ENCODE measurements around the gene RHOC.

The RHOC gene

DNA sequence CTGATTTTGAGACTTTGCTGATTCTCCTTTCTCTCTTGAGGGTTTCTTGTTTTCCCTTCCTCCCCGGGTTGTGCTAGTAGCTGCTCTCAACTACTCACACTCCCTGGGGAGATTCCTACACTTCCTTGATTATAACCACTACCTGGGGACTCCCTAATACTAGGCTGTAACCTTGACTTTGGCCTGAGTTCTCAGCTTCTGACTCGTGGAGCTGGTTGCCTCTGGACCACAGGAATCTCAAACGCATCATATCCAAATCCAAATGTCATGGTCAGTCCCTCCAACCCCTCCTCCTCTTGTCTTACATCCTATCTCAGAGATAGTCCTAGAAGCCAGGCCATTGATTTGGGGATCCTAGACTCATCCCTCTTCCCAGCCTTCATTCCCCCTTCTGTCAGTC, 20.5 kb downstream of the RHOC start:
- TF ChIP-seq, protein P1, sequence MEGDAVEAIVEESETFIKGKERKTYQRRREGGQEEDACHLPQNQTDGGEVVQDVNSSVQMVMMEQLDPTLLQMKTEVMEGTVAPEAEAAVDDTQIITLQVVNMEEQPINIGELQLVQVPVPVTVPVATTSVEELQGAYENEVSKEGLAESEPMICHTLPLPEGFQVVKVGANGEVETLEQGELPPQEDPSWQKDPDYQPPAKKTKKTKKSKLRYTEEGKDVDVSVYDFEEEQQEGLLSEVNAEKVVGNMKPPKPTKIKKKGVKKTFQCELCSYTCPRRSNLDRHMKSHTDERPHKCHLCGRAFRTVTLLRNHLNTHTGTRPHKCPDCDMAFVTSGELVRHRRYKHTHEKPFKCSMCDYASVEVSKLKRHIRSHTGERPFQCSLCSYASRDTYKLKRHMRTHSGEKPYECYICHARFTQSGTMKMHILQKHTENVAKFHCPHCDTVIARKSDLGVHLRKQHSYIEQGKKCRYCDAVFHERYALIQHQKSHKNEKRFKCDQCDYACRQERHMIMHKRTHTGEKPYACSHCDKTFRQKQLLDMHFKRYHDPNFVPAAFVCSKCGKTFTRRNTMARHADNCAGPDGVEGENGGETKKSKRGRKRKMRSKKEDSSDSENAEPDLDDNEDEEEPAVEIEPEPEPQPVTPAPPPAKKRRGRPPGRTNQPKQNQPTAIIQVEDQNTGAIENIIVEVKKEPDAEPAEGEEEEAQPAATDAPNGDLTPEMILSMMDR (IDR thresholded peaks at IDR 0.05; ENCODE audit: control insufficient read depth, insufficient read depth, low read depth, low read length, missing control alignments) = no peak
- DNase-seq (ENCODE audit: low read depth) = no peak
- H3K4me3 ChIP-seq (ENCODE audit: control insufficient read depth, low read depth, low read length) = no peak overlapping the region

DNA sequence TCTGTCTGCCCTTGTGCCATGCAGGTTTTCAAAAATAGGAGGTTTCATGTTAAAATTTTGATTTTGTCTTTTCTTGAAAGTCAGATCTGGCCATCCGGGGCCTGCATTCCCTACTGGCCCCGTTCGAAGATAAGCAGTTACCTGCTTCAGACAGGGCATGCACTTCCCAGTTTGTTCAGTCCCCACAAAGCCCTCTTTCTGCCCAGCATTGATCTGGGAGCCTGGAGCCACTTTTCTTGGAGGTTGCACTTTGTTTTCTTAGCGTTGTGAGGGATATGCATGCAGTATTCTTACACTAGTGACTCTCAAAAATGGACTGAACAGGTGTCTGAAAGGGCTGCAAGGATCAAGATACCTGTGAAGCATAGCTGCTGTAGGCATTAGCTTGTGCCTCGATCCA, 21.0 kb downstream of the RHOC start:
- TF ChIP-seq, protein P1 (IDR thresholded peaks at IDR 0.05; ENCODE audit: control insufficient read depth, insufficient read depth, low read depth, low read length, missing control alignments) = no peak
- no peak for DNase-seq (ENCODE audit: low read depth)
- no peak overlapping the region for H3K4me3 ChIP-seq (ENCODE audit: control insufficient read depth, low read depth, low read length)

DNA sequence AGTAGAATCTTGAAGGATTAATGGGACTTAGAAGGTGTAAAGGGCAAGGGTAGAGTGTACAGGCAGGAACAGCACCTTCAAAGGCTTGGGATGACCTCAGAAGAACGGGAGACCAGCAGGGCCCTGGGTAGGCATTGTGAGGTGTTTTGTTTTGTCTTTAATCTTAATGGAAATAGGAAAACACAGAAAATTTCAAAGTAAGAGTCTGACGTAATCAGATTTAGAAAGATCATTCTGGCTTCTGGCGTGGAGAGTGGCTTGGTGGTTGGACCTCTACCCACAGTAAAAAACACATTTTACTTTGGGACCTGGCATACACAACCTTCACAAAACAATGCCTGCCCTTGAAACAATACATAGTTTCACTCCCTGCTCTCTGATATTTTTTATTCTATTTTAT, 28.3 kb downstream of the RHOC start:
- H3K4me3 ChIP-seq (ENCODE audit: control insufficient read depth, low read depth, low read length) = no peak overlapping the region
- DNase-seq (ENCODE audit: low read depth) = no peak
- TF ChIP-seq, protein P1 (IDR thresholded peaks at IDR 0.05; ENCODE audit: control insufficient read depth, insufficient read depth, low read depth, low read length, missing control alignments) = no peak

DNA sequence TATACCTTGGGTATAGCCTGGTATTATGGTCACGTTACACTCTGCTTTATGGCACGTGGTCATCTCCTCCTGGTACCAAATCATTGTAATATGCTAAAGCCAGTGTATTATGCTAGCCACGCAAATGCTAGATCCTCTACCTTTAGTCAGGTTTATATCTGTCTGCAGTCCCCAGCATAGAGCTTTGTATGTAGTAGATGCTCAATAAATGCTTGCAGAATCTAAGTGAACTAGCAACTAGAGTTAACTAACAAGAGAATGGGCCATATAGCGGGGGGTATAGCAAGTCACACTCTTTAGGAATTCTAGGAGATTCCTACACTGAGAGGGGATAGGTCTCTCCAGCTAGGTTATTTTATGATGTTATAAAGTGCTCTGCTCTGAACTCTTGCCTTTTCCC, 29.4 kb downstream of the RHOC start:
- no peak for DNase-seq (ENCODE audit: low read depth)
- H3K4me3 ChIP-seq (ENCODE audit: control insufficient read depth, low read depth, low read length) = no peak overlapping the region
- TF ChIP-seq, protein P1 (IDR thresholded peaks at IDR 0.05; ENCODE audit: control insufficient read depth, insufficient read depth, low read depth, low read length, missing control alignments) = no peak

DNA sequence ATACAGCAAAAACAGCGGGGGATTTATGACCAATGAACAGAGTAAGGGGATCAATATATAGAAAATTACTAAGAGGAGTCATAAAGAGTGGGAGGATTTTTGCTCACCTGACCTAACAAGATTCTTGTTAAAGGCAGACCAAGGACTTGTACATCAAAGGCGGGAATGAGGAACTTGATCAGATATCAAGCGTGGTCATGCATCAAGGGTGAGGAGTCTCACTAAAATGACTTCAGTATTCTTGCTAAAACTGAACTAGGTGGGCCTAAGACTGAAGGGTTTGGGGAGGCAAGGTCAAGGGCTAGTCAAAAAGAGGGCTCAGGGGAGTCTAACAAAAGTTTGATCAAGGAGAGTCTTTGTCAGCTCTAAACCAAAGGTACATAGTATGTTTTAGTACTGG, 30.4 kb downstream of the RHOC start:
- no peak for DNase-seq (ENCODE audit: low read depth)
- TF ChIP-seq, protein P1 (IDR thresholded peaks at IDR 0.05; ENCODE audit: control insufficient read depth, insufficient read depth, low read depth, low read length, missing control alignments) = no peak
- no peak overlapping the region for H3K4me3 ChIP-seq (ENCODE audit: control insufficient read depth, low read depth, low read length)

DNA sequence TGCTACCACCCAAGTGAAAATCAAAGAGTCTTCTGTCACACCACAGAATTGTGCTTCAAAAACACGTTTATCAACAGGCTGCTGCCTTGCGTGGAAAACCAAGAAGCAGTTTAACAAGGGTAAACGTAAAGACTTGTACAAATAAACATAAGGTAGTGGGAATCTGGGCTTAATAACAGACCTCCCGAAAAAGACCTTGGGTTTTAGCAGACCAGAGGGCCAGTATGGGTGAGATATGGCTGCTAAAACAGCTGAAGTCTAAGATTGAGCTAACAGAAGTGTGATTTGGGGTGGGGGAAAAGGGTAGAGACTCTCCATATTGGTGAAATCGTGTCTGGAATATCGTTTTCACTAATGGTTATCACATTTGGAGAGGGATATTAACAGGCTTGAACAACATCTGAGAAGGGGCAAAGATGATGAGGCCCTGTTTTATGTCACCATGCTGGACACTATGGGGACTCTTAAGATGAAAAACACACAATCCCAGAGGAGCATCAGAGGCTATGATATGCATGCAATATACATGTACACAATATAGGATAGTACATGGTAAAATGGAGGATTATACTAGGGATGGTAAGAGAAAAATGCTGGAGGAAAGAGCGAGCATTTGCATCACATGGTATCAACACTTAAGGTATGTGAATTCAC, 31.1 kb downstream of the RHOC start:
- DNase-seq (ENCODE audit: low read depth) = no peak
- peak overlapping the region; percentile 92 for H3K4me3 ChIP-seq (ENCODE audit: control insufficient read depth, low read depth, low read length)
- TF ChIP-seq, protein P1 (IDR thresholded peaks at IDR 0.05; ENCODE audit: control insufficient read depth, insufficient read depth, low read depth, low read length, missing control alignments) = no peak
